Peyer's patch (tissue), 4 donors: ENCODE results near the gene CDH11.

Experiments used
- CTCF ChIP-seq, 6 experiments: fragments of 450-650 bp in 4 of 6; fragments of 200-600 bp in 2 of 6; sonication (generic) in 1 of 6; IDR thresholded peaks; one replicate each; pipeline ENCODE4 v1.5.1; 2017 to 2019; ENCODE audit warnings: antibody characterized with exemption in 6 of 6, mild to moderate bottlenecking in 3 of 6, moderate library complexity in 1 of 6
- POLR2A ChIP-seq, 2 donors: fragments of 450-650 bp; IDR thresholded peaks; one replicate each; pipeline ENCODE4 v1.5.1; 2017; ENCODE audit warnings: antibody characterized with exemption in 2 of 2, mild to moderate bottlenecking in 2 of 2, moderate library complexity in 2 of 2

DNA sequence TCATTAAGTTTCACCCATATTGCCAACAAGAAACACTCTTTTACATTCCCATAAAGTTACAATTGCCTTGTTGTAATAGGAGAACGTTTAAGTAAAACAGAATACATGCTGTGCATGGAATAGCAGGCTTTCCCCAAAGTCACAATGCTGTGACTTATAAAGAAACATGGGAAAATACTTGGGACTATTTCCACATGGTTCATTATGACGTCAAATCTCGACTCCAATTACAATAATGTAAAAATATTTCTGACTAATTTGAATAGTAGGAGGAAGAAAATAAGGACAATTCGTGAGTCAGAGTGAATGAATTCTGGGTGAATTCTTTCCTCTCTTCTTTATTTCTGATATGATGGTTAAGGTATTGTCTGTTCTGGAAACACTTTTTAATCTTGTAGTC is 52.8 kb downstream of the CDH11 start:
- no peak for TF ChIP-seq CTCF (IDR thresholded peaks at IDR 0.05)
- no peak for TF ChIP-seq POLR2A (IDR thresholded peaks at IDR 0.05)
